Retinal pigment epithelial cell (primary cell): ENCODE measurements around the gene ZNF423.

Experiments
- DNase-seq: peaks from one replicate; pipeline ENCODE4 v3.0.0-alpha.2; 2010; ENCODE audit warnings: low read depth
- H3K4me3 ChIP-seq: 2 replicates; pipeline ENCODE4 v1.5.1; 2011; ENCODE audit warnings: mild to moderate bottlenecking, low read length, control low read depth, moderate library complexity
- TF ChIP-seq, protein P1 (sequence below): conservative IDR thresholded peaks from 2 replicates; pipeline ENCODE4 v1.5.1; 2011; ENCODE audit warnings: low read depth, low read length, control low read depth, inconsistent platforms

Gene ZNF423

DNA sequence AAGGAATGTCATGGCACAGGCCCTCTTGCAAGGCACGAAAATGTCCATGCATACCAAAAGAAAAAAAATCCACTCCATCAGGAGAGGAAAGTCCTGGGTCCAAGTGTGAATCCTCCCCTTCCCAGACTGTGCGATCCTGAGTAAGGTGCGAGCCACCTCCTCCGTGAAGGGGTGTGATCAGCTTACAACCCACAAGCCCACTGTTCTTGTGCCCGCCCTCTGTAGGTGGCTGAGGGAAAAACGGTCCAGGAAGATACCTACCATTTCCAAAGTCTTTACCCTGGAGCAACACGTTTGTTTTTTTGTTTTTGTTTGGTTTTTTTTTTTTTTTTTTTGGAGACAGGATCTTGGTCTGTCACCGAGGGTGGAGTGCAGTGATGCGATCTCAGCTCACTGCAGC lies 116.5 kb downstream of the ZNF423 start:
- DNase-seq = no peak
- H3K4me3 ChIP-seq = no peak overlapping the region
- TF ChIP-seq, protein P1, sequence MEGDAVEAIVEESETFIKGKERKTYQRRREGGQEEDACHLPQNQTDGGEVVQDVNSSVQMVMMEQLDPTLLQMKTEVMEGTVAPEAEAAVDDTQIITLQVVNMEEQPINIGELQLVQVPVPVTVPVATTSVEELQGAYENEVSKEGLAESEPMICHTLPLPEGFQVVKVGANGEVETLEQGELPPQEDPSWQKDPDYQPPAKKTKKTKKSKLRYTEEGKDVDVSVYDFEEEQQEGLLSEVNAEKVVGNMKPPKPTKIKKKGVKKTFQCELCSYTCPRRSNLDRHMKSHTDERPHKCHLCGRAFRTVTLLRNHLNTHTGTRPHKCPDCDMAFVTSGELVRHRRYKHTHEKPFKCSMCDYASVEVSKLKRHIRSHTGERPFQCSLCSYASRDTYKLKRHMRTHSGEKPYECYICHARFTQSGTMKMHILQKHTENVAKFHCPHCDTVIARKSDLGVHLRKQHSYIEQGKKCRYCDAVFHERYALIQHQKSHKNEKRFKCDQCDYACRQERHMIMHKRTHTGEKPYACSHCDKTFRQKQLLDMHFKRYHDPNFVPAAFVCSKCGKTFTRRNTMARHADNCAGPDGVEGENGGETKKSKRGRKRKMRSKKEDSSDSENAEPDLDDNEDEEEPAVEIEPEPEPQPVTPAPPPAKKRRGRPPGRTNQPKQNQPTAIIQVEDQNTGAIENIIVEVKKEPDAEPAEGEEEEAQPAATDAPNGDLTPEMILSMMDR = peak; percentile 32

DNA sequence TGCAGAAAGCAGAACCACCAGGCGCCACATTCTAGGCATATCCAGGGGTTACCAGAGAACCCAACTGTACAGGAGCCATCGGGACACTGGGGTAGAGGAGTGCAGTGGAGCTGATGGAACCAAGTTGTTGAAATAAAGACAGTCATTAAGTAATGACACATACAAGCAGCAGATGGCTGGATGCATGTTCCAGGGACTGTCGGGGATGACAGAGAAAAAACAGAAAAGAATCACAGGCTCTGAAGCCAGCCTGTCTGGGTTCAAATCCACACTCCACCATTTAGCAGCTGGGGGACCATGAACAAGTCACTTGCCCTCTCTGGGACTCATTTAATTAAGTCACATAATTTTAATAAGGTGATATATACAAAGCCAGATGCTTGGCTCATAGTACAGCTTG lies 117.1 kb downstream of the ZNF423 start:
- no peak overlapping the region for H3K4me3 ChIP-seq
- DNase-seq = no peak
- TF ChIP-seq, protein P1 = no peak

DNA sequence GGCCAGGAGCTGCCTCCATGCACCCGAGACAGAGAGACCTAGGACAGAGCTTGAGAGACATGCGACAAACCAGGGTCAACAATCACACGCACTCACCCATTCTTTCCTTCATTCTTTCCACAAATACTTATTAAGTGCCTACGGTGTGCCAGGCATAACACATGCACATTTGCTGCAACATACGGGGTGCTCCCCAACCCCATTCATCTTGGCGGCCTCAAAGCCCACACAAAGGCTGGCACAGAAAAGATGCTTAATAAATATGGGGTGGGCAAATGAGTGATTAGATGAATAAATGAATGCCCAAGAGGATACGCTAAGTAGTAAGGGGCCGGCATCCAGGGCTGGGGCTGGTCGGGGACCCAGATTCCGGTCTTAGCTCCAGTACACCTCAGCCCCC lies 117.9 kb downstream of the ZNF423 start:
- DNase-seq = no peak
- TF ChIP-seq, protein P1 = no peak
- H3K4me3 ChIP-seq = no peak overlapping the region

DNA sequence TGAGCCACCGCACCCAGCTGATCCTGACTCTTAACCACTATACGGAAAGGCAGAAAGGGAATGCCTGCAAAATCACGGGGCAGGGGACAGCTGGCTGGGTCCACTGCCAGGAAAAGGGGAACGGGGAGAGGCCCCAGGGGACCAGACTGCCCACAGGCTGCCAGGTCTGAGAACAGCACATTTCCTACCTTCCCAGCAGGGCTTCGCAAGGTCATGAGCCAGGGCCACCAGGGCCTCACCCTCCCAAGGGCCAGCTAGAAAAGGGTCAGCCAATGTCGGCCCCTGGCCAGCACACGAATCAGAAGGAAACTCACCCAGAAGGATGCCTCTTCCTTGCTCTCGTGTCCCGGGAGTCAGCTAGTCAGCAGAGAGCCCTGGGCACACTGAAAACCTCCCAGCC lies 118.4 kb downstream of the ZNF423 start:
- no peak overlapping the region for H3K4me3 ChIP-seq
- TF ChIP-seq, protein P1 = no peak
- no peak for DNase-seq

DNA sequence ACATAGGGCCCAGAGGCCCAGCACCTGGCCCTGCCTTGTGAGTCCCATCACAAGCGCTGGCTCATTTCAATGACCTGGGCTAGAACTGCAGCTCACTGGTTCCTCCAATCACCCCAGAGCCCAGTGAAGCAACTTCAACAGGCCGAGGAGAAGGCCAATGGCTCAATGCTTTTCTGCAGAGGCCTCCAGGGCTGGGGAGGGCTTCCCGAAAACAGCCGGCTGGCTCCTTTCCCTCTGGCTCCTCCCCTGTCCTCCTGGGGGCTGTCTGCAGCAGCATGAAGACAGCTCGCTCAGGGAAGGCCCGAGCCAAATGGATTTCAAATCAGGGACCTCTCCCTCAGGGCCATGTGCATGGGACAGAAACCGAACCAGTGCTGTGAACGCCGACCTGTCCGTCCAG lies 121.6 kb downstream of the ZNF423 start:
- DNase-seq = no peak
- no peak overlapping the region for H3K4me3 ChIP-seq
- TF ChIP-seq, protein P1 = no peak

DNA sequence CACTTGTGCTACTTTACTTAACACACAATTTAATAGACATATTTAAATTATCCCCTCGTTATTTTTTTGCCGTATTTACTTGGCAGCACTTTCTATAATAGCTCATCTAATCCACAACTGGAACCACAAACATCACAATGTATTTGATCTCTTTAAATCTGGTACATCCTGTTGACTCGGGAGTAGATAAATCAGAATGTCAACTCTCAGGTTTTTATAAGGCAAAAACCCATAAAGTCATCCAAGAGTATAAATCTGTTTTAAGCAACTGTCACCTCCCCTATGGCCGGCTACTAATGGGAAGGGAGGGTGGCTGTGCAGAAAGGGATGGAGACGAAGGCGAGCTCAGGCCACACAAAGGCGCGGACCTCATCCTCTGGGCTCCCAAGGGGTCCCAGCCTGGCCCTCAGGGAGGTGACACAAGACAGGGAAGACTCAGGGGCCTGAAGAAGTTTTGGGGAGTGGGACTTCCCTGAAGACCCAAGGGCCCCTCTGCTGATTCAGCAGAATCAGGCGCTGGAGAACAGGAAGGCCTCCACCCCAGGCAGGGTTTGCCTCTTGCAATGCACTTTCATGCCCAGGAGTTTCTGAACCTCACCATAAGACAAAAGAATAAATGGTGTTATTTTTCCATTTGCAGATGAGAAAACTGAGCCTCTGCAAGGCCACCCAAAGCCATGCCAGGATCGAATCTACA lies 122.5 kb downstream of the ZNF423 start:
- DNase-seq = no peak
- TF ChIP-seq, protein P1 = no peak
- H3K4me3 ChIP-seq = no peak overlapping the region

DNA sequence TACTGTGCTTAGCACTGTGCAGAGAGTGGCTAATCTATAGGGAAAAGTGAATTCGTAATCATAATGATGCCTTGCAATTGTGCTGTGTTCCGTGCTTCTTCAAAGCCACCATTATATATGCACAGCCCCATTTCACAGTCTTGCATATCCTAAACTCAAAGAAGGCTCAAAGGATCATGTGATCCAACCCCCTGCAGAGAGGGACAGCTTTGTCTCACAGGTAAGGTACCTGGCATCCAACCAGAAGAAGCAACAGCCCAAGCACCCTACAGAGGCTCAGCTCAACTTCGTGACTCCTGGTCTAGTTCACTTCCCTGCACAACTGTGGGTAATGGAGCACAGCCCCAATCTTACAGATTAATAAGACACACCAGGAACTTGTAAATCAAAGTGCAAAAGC lies 124.0 kb downstream of the ZNF423 start:
- H3K4me3 ChIP-seq = no peak overlapping the region
- DNase-seq = no peak
- TF ChIP-seq, protein P1 = no peak
